Measurements from ENCODE around the gene SYT15.

DNA sequence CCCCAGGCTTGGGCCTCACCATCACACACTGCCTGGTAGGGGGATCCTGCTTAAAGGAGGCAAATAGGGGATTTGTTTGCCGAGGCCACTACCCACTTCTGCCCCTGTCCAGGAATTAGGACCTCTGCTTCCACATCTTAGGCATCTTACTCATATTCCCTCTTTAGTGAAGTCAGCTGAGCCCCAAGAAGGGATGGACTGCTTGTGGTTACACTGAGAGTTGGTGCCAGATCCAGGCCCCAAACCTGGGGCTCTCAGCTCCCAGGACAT is 20.9 kb upstream of the SYT15 start:
- TF ChIP-seq, protein P1, sequence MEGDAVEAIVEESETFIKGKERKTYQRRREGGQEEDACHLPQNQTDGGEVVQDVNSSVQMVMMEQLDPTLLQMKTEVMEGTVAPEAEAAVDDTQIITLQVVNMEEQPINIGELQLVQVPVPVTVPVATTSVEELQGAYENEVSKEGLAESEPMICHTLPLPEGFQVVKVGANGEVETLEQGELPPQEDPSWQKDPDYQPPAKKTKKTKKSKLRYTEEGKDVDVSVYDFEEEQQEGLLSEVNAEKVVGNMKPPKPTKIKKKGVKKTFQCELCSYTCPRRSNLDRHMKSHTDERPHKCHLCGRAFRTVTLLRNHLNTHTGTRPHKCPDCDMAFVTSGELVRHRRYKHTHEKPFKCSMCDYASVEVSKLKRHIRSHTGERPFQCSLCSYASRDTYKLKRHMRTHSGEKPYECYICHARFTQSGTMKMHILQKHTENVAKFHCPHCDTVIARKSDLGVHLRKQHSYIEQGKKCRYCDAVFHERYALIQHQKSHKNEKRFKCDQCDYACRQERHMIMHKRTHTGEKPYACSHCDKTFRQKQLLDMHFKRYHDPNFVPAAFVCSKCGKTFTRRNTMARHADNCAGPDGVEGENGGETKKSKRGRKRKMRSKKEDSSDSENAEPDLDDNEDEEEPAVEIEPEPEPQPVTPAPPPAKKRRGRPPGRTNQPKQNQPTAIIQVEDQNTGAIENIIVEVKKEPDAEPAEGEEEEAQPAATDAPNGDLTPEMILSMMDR (CRISPR knock-in tag; IDR thresholded peaks at IDR 0.05): no peak
- TF ChIP-seq EP300 (IDR thresholded peaks at IDR 0.05; ENCODE audit: low read depth in 2 of 2, low read length in 2 of 2) (no peak), EP300 (CRISPR knock-in tag; IDR thresholded peaks at IDR 0.05; ENCODE audit: borderline replicate concordance) (no peak), ZFP82 (CRISPR knock-in tag; IDR thresholded peaks at IDR 0.05; ENCODE audit: borderline replicate concordance) (no peak)
- TF ChIP-seq, protein P2, sequence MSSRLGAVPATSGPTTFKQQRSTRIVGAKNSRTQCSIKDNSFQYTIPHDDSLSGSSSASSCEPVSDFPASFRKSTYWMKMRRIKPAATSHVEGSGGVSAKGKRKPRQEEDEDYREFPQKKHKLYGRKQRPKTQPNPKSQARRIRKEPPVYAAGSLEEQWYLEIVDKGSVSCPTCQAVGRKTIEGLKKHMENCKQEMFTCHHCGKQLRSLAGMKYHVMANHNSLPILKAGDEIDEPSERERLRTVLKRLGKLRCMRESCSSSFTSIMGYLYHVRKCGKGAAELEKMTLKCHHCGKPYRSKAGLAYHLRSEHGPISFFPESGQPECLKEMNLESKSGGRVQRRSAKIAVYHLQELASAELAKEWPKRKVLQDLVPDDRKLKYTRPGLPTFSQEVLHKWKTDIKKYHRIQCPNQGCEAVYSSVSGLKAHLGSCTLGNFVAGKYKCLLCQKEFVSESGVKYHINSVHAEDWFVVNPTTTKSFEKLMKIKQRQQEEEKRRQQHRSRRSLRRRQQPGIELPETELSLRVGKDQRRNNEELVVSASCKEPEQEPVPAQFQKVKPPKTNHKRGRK (CRISPR knock-in tag; IDR thresholded peaks at IDR 0.05): no peak
